B cell (primary cell): ENCODE data around the gene WFDC8.

Source experiments
- CTCF ChIP-seq: fragments of 200-600 bp; IDR thresholded peaks from one replicate; pipeline ENCODE4 v1.8.0; 2022; ENCODE audit warnings: antibody characterized with exemption, mild to moderate bottlenecking
- EZH2 ChIP-seq: IDR thresholded peaks from 2 replicates; pipeline ENCODE4 v1.6.1; 2012; ENCODE audit warnings: borderline replicate concordance, low read depth, mild to moderate bottlenecking, moderate library complexity, low read length; ENCODE audit not compliant: insufficient read depth, poor library complexity, severe bottlenecking

GRCh38 chr20:45515147-45515913, 63.8 kb downstream of the WFDC8 start, which contains the start of gene SPINT3:
- TF ChIP-seq CTCF (no peak), EZH2 (no peak)
